WI38 (cell line): ENCODE data around the gene TDRD9.

Experiments used
- H3K4me3 ChIP-seq: 2 replicates; pipeline ENCODE4 v1.5.1; 2011; ENCODE audit warnings: low read depth, mild to moderate bottlenecking, control low read depth, low read length
- TF ChIP-seq, protein P1 (sequence below): IDR thresholded peaks from 2 replicates; pipeline ENCODE4 v1.5.1; 2012; ENCODE audit warnings: low read depth, mild to moderate bottlenecking, control low read depth, low read length

The TDRD9 gene

DNA sequence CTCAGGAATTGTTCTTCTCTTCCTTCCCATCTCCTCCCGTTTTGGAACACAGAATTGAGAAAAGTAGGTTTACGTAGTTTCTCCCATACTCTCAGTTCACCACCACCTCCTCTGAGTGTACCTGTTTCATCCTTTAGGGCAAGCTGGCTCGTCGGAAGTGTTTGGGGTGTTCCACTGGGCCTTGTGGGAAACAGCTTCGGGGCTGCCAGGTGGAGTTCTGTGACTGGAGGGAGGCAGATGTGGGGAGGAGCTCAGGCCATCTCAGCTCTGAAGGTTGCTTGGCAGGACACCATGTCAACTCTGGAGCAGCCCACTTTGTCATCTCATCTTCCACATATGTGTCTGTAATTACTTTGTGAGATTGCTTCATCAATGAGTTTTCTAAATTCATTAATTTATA, 67.6 kb downstream of the TDRD9 start:
- no peak overlapping the region for H3K4me3 ChIP-seq
- TF ChIP-seq, protein P1, sequence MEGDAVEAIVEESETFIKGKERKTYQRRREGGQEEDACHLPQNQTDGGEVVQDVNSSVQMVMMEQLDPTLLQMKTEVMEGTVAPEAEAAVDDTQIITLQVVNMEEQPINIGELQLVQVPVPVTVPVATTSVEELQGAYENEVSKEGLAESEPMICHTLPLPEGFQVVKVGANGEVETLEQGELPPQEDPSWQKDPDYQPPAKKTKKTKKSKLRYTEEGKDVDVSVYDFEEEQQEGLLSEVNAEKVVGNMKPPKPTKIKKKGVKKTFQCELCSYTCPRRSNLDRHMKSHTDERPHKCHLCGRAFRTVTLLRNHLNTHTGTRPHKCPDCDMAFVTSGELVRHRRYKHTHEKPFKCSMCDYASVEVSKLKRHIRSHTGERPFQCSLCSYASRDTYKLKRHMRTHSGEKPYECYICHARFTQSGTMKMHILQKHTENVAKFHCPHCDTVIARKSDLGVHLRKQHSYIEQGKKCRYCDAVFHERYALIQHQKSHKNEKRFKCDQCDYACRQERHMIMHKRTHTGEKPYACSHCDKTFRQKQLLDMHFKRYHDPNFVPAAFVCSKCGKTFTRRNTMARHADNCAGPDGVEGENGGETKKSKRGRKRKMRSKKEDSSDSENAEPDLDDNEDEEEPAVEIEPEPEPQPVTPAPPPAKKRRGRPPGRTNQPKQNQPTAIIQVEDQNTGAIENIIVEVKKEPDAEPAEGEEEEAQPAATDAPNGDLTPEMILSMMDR: no peak

DNA sequence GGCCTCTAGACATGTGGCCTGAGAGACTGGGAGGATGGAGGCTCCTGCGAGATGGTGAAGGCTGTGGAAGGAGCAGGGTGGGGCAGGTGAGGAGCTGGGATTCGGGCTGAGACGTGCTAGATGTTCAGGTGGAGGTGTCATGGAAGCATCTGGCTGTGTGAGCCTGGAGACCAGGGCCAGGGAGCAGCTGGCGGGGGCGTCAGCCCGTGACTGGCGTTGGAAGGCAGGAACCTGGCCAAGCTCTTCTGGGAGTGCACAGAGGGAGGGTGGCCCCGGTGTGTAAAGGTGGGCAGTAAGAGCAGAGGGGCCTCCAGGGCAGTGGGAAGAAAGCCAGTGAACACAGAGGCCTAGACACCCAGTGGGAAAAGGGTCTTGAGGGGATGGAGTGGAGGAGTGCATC, 69.1 kb downstream of the TDRD9 start:
- no peak overlapping the region for H3K4me3 ChIP-seq

DNA sequence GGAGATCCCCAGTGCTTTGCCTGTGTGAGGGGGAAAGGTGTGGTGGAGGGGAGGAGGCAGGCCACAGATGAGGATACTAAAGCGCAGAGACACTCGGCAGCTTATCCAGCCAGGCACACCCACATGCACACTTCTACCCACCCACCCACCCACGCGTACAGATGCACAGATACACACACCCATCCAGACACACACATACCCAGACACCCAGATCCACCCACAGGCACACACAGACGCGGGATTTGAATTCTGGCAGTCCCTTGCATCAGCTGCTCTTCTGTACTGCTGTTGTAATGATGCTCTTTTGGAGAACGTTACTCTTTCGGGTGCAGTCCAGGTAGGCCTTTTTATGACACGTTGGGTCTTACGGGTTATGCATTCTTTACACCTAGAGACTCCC, 69.8 kb downstream of the TDRD9 start:
- TF ChIP-seq, protein P1: no peak
- H3K4me3 ChIP-seq: no peak overlapping the region

More for the DNA sequence above, 69.1 kb downstream of the TDRD9 start:
- TF ChIP-seq, protein P1: no peak

DNA sequence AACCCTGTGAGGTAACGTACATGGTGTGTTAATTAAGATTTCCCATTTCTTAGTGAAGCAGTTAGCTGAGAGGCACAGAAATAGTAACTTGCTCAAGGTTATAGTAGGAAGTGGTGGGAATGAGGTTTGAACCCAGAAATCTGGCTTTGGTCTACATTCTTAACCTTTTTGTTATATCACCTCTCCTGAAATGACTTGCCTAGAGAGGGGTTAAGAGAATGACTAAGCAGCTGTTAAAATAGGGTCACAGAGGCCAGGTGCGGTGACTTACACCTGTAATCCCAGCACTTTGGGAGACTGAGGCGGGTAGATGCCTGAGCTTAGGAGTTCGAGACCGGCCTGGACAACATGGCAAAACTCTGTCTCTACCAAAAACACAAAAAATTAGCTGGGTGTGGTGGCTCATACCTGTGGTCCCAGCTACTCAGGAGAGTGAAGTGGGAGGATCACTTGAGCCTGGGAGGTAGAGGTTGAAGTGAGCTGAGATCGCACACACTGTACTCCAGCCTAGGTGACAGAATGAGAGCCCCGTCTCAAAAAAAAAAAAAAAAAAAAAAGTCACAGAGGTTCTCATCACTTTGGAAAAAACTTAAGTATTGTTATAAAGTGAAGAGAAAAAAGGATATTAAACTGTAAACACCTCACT, 71.7 kb downstream of the TDRD9 start:
- TF ChIP-seq, protein P1: no peak
- H3K4me3 ChIP-seq: no peak overlapping the region

DNA sequence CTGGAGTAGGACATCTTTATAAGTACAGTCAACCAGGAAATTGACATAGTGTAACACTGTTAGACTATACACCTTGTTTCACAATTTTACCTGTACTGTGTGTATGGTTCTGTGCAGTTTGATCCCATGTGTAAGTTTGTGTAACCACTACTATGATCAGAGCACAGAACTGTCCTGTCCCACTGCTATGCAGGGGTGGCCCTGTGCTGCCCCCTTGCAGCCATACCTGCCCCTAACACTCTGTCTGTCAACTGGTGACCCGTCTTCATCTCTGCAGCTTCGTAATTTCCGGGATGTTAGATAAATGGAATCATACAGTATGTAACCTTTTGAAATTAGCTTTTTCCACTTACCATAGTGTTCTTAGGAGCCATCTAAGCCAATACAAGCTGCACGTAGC, 72.7 kb downstream of the TDRD9 start:
- no peak overlapping the region for H3K4me3 ChIP-seq

DNA sequence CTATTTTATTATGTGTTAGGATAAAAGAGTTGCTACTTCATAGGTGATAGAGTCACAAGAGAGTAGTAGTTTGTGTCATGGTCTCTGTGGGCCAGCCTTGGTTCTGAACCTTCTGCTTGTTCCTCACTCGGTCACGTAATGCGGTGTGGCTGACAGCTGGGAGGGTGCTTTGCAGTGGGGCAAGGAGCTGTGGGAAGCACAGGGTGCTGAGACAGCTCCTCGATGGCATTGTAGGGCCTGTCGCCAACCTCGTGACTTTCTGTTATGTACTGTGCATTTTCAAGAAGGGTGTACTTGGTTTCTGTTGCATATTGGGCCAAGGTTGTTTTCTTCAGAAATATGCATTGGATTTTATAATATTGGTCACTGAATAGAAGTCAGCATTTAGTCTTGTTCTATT, 75.4 kb downstream of the TDRD9 start:
- no peak overlapping the region for H3K4me3 ChIP-seq
- TF ChIP-seq, protein P1: no peak

More for the DNA sequence above, 72.7 kb downstream of the TDRD9 start:
- TF ChIP-seq, protein P1: no peak

DNA sequence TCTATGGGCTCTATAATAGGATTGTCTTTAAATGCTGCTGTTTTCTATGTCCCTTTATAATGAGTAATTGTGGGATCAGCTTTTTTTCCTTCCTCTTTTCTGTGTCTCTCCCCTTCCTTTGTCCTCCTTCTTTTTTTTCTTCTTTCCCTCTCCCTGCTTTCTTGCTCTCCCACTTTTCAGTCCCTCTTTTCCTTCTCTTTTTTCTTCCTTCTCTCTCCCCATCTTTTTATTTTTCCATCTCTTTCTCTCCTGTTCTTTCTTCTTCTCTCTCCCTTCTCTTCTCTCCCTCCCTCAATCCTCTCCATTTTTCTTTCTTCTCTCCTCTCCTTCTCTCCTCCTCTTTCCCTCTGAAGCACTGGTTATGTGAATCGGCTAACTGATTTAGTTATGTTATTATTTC, 76.6 kb downstream of the TDRD9 start:
- TF ChIP-seq, protein P1: no peak
- H3K4me3 ChIP-seq: no peak overlapping the region
